HepG2 (cell line): ENCODE results near the gene DLG1. TPM values are rescaled to one million over a fixed set of nuclear protein-coding genes. Genes with fewer than 3 reads are reported as not detected.

Source experiments
- CREB1 ChIP-seq, 2 experiments: fragments of 450-650 bp in 1 of 2; IDR thresholded peaks; 2 replicates each; pipeline ENCODE4 v1.6.1; 2016 to 2017; ENCODE audit warnings: control low read depth in 1 of 2, mild to moderate bottlenecking in 1 of 2, missing compliant biosample characterization in 1 of 2, missing genetic modification characterization in 1 of 2
- ELF4 ChIP-seq: sonication (generic); formaldehyde crosslinking; IDR thresholded peaks from 2 replicates; pipeline ENCODE4 v1.5.0; 2020; ENCODE audit warnings: missing genetic modification reagents, mild to moderate bottlenecking, moderate library complexity, borderline replicate concordance
- EP300 ChIP-seq, 3 experiments: sonication (generic) in 1 of 3; formaldehyde crosslinking in 1 of 3; IDR thresholded peaks; 2 replicates each; pipeline versions ENCODE4 v1.5.1 to v1.6.1; 2011 to 2020; ENCODE audit warnings: low read depth in 2 of 3, low read length in 2 of 3, borderline replicate concordance in 1 of 3, improper control_type of control experiment in 1 of 3, mild to moderate bottlenecking in 1 of 3, missing genetic modification reagents in 1 of 3, moderate library complexity in 1 of 3
- FOSL2 ChIP-seq: sonication (generic); formaldehyde crosslinking; IDR thresholded peaks from 2 replicates; pipeline ENCODE4 v1.4.0; 2020; ENCODE audit warnings: missing genetic modification reagents
- HMG20A ChIP-seq: IDR thresholded peaks from 2 replicates; pipeline ENCODE4 v1.6.1; 2016; ENCODE audit warnings: borderline replicate concordance
- MAFK ChIP-seq, 2 experiments: IDR thresholded peaks in 1 of 2; conservative IDR thresholded peaks in 1 of 2; 2 replicates each; pipeline ENCODE4 v1.6.1; 2011; ENCODE audit warnings: improper control_type of control experiment in 2 of 2, low read length in 2 of 2
- SALL1 ChIP-seq: sonication (generic); formaldehyde crosslinking; IDR thresholded peaks from 2 replicates; pipeline ENCODE4 v1.8.0; 2022; ENCODE audit warnings: mild to moderate bottlenecking, missing genetic modification reagents
- SOX6 ChIP-seq, 2 experiments: fragments of 450-650 bp in 1 of 2; sonication (generic) in 1 of 2; formaldehyde crosslinking in 1 of 2; IDR thresholded peaks; 2 replicates each; pipeline versions ENCODE4 v1.4.0 to v1.6.1; 2017 to 2020; ENCODE audit warnings: antibody characterized with exemption in 1 of 2, mild to moderate bottlenecking in 1 of 2, missing genetic modification reagents in 1 of 2
- TBX3 ChIP-seq: fragments of 450-650 bp; IDR thresholded peaks from 2 replicates; pipeline ENCODE4 v1.6.1; 2017; ENCODE audit warnings: antibody characterized with exemption, mild to moderate bottlenecking, inconsistent platforms, borderline replicate concordance
- ZFP36L1 ChIP-seq: sonication (generic); formaldehyde crosslinking; IDR thresholded peaks from 2 replicates; pipeline ENCODE4 v1.8.0; 2022; ENCODE audit warnings: mild to moderate bottlenecking, missing genetic modification reagents, moderate library complexity
- ZSCAN21 ChIP-seq: sonication (generic); formaldehyde crosslinking; IDR thresholded peaks from 2 replicates; pipeline ENCODE4 v1.8.0; 2022; ENCODE audit warnings: mild to moderate bottlenecking, missing genetic modification reagents, moderate library complexity, borderline replicate concordance
- polyA plus RNA-seq, 8 experiments: library from polyadenylated mRNA; depleted of rRNA in 3 of 8; stranded (reverse) in 7 of 8; unstranded in 1 of 8; fragments of >200 nt; fragmentation: Illumina TruSeq in 4 of 8; extraction: Trizol in 4 of 8; gene quantifications; 2 replicates each; pipeline versions ENCODE4 v1.2.1 to v1.2.3, GENCODE V29; 2011 to 2016; ENCODE audit warnings: low read depth in 4 of 8, missing spikeins in 1 of 8, mixed read lengths in 1 of 8; ENCODE audit not compliant: insufficient read depth in 1 of 8
- total RNA-seq, 5 experiments: library from RNA; depleted of rRNA; stranded (reverse); fragments of >200 nt; fragmentation: Illumina TruSeq; extraction: Trizol; gene quantifications; 2 replicates each; pipeline ENCODE4 v1.2.3, GENCODE V29; 2016; ENCODE audit warnings: low read depth in 1 of 5
- TF ChIP-seq, protein P1 (sequence below): sonication (generic); formaldehyde crosslinking; IDR thresholded peaks from 2 replicates; pipeline ENCODE4 v1.4.0; 2020; ENCODE audit warnings: low read depth, missing genetic modification reagents
- TF ChIP-seq, protein P2 (sequence below): sonication (generic); formaldehyde crosslinking; IDR thresholded peaks from 2 replicates; pipeline ENCODE4 v1.4.0; 2020; ENCODE audit warnings: missing genetic modification reagents
- TF ChIP-seq, protein P3 (sequence below): IDR thresholded peaks from 2 replicates; pipeline ENCODE4 v1.6.1; 2016; ENCODE audit warnings: control low read depth
- TF ChIP-seq, protein P4 (sequence below): sonication (generic); formaldehyde crosslinking; IDR thresholded peaks from 2 replicates; pipeline ENCODE4 v1.4.0; 2020; ENCODE audit warnings: mild to moderate bottlenecking, missing genetic modification reagents, borderline replicate concordance
- TF ChIP-seq, protein P5 (sequence below): sonication (generic); formaldehyde crosslinking; IDR thresholded peaks from 2 replicates; pipeline ENCODE4 v1.8.0; 2023; ENCODE audit warnings: mild to moderate bottlenecking, missing genetic modification reagents

Gene DLG1
- total and polyA plus RNA-seq, 2 of the 13 experiments (the other 11 are each of a cell fraction or from before 2014, with no cell fraction given) = 30.5 to 104 TPM

DNA sequence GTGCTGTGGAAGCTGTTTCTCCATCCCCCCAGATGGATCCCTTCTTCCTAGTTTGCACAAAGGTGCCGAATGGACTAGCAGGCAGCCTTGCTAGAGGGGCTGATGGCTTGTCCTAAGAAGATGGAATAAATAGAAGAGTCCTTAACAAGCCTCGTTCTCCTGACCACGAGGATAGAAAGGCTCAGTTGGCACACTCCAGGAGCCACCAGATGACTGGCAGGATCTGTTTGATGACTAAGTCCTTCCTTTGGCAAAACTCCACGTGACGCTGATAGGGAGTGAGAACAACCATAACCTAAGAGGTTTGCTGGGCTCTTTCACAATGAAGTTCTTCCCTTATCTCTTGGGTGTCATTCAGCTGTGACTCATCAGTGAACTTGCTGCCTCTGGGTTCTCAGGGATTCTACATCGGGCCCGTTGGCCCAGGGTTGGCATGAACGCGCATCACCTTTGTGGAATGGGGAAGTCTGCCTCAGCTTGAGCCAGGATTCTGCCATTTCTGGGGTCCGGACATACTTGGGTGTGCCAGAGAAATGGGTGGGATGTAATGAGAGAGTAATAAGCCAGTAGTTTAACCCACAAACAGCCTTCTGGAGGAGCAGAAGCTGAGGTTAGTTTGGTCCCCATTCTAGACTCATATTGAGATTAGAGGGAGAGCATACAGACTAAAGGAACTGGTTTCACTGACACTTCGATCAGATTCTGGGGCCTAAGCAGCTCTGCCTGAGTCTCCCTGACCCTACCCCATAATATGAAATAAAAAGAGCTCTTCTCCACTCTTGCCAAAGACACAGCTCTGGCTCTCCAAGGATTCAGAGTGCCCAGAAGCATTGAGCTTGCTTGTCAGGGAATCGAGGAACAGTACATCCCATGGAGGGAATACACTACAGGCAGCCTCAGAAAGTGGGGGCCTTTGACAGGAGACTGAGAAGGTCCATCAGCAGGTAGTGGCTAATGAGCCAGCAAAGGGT is 266.8 kb downstream of the DLG1 start (continued):
- TF ChIP-seq, protein P1, sequence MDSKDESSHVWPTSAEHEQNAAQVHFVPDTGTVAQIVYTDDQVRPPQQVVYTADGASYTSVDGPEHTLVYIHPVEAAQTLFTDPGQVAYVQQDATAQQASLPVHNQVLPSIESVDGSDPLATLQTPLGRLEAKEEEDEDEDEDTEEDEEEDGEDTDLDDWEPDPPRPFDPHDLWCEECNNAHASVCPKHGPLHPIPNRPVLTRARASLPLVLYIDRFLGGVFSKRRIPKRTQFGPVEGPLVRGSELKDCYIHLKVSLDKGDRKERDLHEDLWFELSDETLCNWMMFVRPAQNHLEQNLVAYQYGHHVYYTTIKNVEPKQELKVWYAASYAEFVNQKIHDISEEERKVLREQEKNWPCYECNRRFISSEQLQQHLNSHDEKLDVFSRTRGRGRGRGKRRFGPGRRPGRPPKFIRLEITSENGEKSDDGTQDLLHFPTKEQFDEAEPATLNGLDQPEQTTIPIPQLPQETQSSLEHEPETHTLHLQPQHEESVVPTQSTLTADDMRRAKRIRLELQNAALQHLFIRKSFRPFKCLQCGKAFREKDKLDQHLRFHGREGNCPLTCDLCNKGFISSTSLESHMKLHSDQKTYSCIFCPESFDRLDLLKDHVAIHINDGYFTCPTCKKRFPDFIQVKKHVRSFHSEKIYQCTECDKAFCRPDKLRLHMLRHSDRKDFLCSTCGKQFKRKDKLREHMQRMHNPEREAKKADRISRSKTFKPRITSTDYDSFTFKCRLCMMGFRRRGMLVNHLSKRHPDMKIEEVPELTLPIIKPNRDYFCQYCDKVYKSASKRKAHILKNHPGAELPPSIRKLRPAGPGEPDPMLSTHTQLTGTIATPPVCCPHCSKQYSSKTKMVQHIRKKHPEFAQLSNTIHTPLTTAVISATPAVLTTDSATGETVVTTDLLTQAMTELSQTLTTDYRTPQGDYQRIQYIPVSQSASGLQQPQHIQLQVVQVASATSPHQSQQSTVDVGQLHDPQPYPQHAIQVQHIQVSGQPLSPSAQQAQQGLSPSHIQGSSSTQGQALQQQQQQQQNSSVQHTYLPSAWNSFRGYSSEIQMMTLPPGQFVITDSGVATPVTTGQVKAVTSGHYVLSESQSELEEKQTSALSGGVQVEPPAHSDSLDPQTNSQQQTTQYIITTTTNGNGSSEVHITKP (CRISPR knock-in tag) = 0 out of 2 replicates have a peak, but pooled peaks have one; percentile 44
- TF ChIP-seq FOSL2 (peak; percentile 98), SOX6 (IDR thresholded peaks at IDR 0.05) (no peak), SOX6 (CRISPR knock-in tag; IDR thresholded peaks at IDR 0.05) (0 out of 2 replicates have a peak, but pooled peaks have one; percentile 22), ELF4 (CRISPR knock-in tag) (no peak), ZSCAN21 (no peak), ZFP36L1 (CRISPR knock-in tag) (0 out of 2 replicates have a peak, but pooled peaks have one; percentile 38), CREB1 (IDR thresholded peaks at IDR 0.05) (peak; percentile 86), CREB1 (CRISPR knock-in tag; IDR thresholded peaks at IDR 0.05) (no peak; the same call in 1 of the 2 replicates), SALL1 (CRISPR knock-in tag) (0 out of 2 replicates have a peak, but pooled peaks have one; percentile 19), TBX3 (peak; percentile 27; the same call in 1 of the 2 replicates), MAFK (conservative IDR thresholded peaks at IDR 0.05 in 1 of 2, IDR thresholded peaks at IDR 0.05 in 1 of 2; ENCODE audit: low read length in 2 of 2) (0 out of 4 replicates have a peak, but pooled peaks of 1 of the 2 experiments have one; percentile 3), EP300 (IDR thresholded peaks at IDR 0.05; ENCODE audit: low read depth in 2 of 2, low read length in 2 of 2) (peak in 1 of 2 experiments; percentile 16; a peak in 1 of 4 replicates), EP300 (CRISPR knock-in tag; IDR thresholded peaks at IDR 0.05; ENCODE audit: borderline replicate concordance) (no peak), HMG20A (CRISPR knock-in tag) (peak; percentile 52; the same call in 1 of the 2 replicates)
- TF ChIP-seq, protein P2, sequence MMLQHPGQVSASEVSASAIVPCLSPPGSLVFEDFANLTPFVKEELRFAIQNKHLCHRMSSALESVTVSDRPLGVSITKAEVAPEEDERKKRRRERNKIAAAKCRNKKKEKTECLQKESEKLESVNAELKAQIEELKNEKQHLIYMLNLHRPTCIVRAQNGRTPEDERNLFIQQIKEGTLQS = peak; percentile 78
- TF ChIP-seq, protein P3, sequence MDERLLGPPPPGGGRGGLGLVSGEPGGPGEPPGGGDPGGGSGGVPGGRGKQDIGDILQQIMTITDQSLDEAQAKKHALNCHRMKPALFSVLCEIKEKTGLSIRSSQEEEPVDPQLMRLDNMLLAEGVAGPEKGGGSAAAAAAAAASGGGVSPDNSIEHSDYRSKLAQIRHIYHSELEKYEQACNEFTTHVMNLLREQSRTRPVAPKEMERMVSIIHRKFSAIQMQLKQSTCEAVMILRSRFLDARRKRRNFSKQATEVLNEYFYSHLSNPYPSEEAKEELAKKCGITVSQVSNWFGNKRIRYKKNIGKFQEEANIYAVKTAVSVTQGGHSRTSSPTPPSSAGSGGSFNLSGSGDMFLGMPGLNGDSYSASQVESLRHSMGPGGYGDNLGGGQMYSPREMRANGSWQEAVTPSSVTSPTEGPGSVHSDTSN (CRISPR knock-in tag) = 0 out of 2 replicates have a peak, but pooled peaks have one; percentile 29
- TF ChIP-seq, protein P4, sequence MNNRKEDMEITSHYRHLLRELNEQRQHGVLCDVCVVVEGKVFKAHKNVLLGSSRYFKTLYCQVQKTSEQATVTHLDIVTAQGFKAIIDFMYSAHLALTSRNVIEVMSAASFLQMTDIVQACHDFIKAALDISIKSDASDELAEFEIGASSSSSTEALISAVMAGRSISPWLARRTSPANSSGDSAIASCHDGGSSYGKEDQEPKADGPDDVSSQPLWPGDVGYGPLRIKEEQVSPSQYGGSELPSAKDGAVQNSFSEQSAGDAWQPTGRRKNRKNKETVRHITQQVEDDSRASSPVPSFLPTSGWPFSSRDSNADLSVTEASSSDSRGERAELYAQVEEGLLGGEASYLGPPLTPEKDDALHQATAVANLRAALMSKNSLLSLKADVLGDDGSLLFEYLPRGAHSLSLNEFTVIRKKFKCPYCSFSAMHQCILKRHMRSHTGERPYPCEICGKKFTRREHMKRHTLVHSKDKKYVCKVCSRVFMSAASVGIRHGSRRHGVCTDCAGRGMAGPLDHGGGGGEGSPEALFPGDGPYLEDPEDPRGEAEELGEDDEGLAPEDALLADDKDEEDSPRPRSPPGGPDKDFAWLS (CRISPR knock-in tag) = no peak
- TF ChIP-seq, protein P5, sequence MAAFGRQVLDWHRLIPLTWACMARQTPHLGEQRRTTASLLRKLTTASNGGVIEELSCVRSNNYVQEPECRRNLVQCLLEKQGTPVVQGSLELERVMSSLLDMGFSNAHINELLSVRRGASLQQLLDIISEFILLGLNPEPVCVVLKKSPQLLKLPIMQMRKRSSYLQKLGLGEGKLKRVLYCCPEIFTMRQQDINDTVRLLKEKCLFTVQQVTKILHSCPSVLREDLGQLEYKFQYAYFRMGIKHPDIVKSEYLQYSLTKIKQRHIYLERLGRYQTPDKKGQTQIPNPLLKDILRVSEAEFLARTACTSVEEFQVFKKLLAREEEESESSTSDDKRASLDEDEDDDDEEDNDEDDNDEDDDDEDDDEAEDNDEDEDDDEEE (CRISPR knock-in tag) = no peak
